Spleen (tissue), 11 donors: Measurements from ENCODE around the gene MAEA. TPM values are rescaled to one million over a fixed set of nuclear protein-coding genes. Genes with fewer than 3 reads are reported as not detected.
A peak's percentile ranks its signal among the peaks of the same experiment; 100 is the strongest.

ENCODE experiments used
- DNase-seq: peaks from one replicate; pipeline ENCODE4 v3.0.0-alpha.2; 2020
- H3K27ac ChIP-seq, 8 donors: fragments of 200-600 bp; sonication (generic) in 7 of 8; 1 replicate in 4 of 8; 2 replicates in 4 of 8; pipeline versions ENCODE4 v1.5.0 to v1.8.0; 2016 to 2021; ENCODE audit warnings: inconsistent platforms in 4 of 8, mild to moderate bottlenecking in 4 of 8, moderate library complexity in 1 of 8
- H3K27me3 ChIP-seq, 7 donors: fragments of 200-600 bp; sonication (generic) in 6 of 7; replicated peaks in 1 of 7; 1 replicate in 4 of 7; 2 replicates in 3 of 7; pipeline versions ENCODE4 v1.5.0 to v1.8.0; 2016 to 2021; ENCODE audit warnings: inconsistent platforms in 3 of 7, mild to moderate bottlenecking in 1 of 7
- H3K36me3 ChIP-seq, 6 donors: fragments of 200-600 bp; sonication (generic) in 5 of 6; 1 replicate in 4 of 6; 2 replicates in 2 of 6; pipeline versions ENCODE4 v1.5.0 to v1.8.0; 2016 to 2021; ENCODE audit warnings: inconsistent platforms in 2 of 6
- H3K4me1 ChIP-seq, 6 donors: fragments of 200-600 bp; sonication (generic) in 5 of 6; 1 replicate in 3 of 6; 2 replicates in 3 of 6; pipeline versions ENCODE4 v1.5.0 to v1.8.0; 2016 to 2021; ENCODE audit warnings: inconsistent platforms in 3 of 6
- H3K4me3 ChIP-seq, 8 donors: fragments of 200-600 bp; sonication (generic) in 7 of 8; 1 replicate in 4 of 8; 2 replicates in 4 of 8; pipeline versions ENCODE4 v1.5.0 to v1.8.0; 2016 to 2021; ENCODE audit warnings: inconsistent platforms in 4 of 8, mild to moderate bottlenecking in 4 of 8, moderate library complexity in 2 of 8
- H3K9me3 ChIP-seq, 8 donors: fragments of 200-600 bp; sonication (generic) in 7 of 8; 1 replicate in 4 of 8; 2 replicates in 4 of 8; pipeline versions ENCODE4 v1.5.0 to v1.8.0; 2016 to 2021; ENCODE audit warnings: inconsistent platforms in 4 of 8
- CTCF ChIP-seq, 11 experiments: fragments of 200-600 bp in 7 of 11; fragments of 450-650 bp in 4 of 11; sonication (generic) in 4 of 11; IDR thresholded peaks in 8 of 11; conservative IDR thresholded peaks in 3 of 11; 1 replicate in 7 of 11; 2 replicates in 4 of 11; pipeline versions ENCODE4 v1.4.0 to v1.8.0; 2016 to 2021; ENCODE audit warnings: antibody characterized with exemption in 11 of 11, inconsistent platforms in 4 of 11, mild to moderate bottlenecking in 1 of 11
- POLR2A ChIP-seq, 3 donors: fragments of 450-650 bp; IDR thresholded peaks; one replicate each; pipeline ENCODE4 v1.5.1; 2017; ENCODE audit warnings: antibody characterized with exemption in 3 of 3, mild to moderate bottlenecking in 1 of 3
- POLR2AphosphoS5 ChIP-seq, 3 donors: sonication (generic); formaldehyde crosslinking; IDR thresholded peaks; one replicate each; pipeline ENCODE4 v1.5.1; 2017; ENCODE audit warnings: antibody characterized with exemption in 3 of 3
- WGBS, 5 donors: extraction: QIAGEN DNeasy Blood & Tissue Kit in 3 of 5; methylation state at CpG; one replicate each; pipeline versions ENCODE4 v1.1.5 to v1.1.7; 2013 to 2018; 5-methylcytosine and 5-hydroxymethylcytosine counted together
- intact Hi-C: fragments of 100-400 bp; cut with DNase I; formaldehyde crosslinking; loops from one replicate; pipeline ENCODE4 v1.15.0; 2023; ENCODE audit warnings: low total_unique reads
- polyA plus RNA-seq, 3 donors: library from polyadenylated mRNA; stranded (reverse); fragments of 200-250 nt; gene quantifications; one replicate each; pipeline ENCODE4 v1.2.1, GENCODE V29; 2013
- total RNA-seq, 7 donors: library from RNA; depleted of rRNA in 3 of 7; stranded (reverse); fragments of >200 nt in 3 of 7; fragmentation: NEBNext Ultra II Directional in 4 of 7; extraction: Animal tissue kit (Norgen Biotek cat#: 25700) in 4 of 7; gene quantifications; one replicate each; pipeline versions ENCODE4 v1.1.0 to v1.2.1, GENCODE V29; 2016 to 2021
- donor health status: healthy with polysubstance abuse.
- donor health status: DM: no; HTN: no; CAD: no; lungs with moderate emphysema.
- donor health status: DM: no; HTN: no; CAD: no.
- donor health status: Bipolar disorder and iron deficiency.
- donor health status: healthy.
- donor health status: DM: no; HTN: no; CAD: no.
- donor health status: DM: yes; HTN: yes; CAD: no.

The MAEA gene
- total and polyA plus RNA-seq, 10 donors = 46.6 to 112 (median 80.1) TPM

- peaks cover 0 to 96% (median 42%) of the 10 kb centered on the region in 6 donors for H3K36me3 ChIP-seq
- WGBS, 5 donors = 90 to 95% (median 92%) methylated on average over 11 to 19 of the region's 19 CpGs
- TF ChIP-seq CTCF (IDR thresholded peaks at IDR 0.05 in 8 of 11, conservative IDR thresholded peaks at IDR 0.05 in 3 of 11) (no peak), POLR2AphosphoS5 (IDR thresholded peaks at IDR 0.05) (peak in 1 of 3 donors; percentile 16)
- intact Hi-C loops = no loop called here
- H3K27me3 ChIP-seq = no peaks in the 10 kb centered on the region
- DNase-seq = peak; percentile 57
- H3K27ac ChIP-seq = no peak overlapping the region
- H3K9me3 ChIP-seq = no peaks in the 10 kb centered on the region
- H3K4me1 ChIP-seq = no peaks in the 10 kb centered on the region
- H3K4me3 ChIP-seq = no peak overlapping the region
These were observed 88.0 kb downstream of the MAEA start for GRCh38 chr4:1377606-1378261.

- peaks cover 0 to 96% (median 40%) of the 10 kb centered on the region in 6 donors for H3K36me3 ChIP-seq
- no peak overlapping the region for H3K27ac ChIP-seq
- peak; percentile 74 for DNase-seq
These were observed 89.0 kb downstream of the MAEA start for GRCh38 chr4:1378559-1379231.

GRCh38 chr4:1379351-1379781 is 89.7 kb downstream of the MAEA start:
- intact Hi-C loops = no loop called here
- H3K4me1 ChIP-seq = no peaks in the 10 kb centered on the region
- peaks cover 0 to 96% (median 40%) of the 10 kb centered on the region in 6 donors for H3K36me3 ChIP-seq
- DNase-seq = peak; percentile 63
- no peaks in the 10 kb centered on the region for H3K27me3 ChIP-seq
- TF ChIP-seq POLR2A (IDR thresholded peaks at IDR 0.05) (no peak), CTCF (IDR thresholded peaks at IDR 0.05 in 8 of 11, conservative IDR thresholded peaks at IDR 0.05 in 3 of 11) (no peak), POLR2AphosphoS5 (IDR thresholded peaks at IDR 0.05) (no peak)
- 83 to 98% (median 87%) methylated on average over 5 to 27 of the region's 27 CpGs for WGBS, 5 donors
- no peak overlapping the region for H3K4me3 ChIP-seq
- no peak overlapping the region for H3K27ac ChIP-seq
- no peaks in the 10 kb centered on the region for H3K9me3 ChIP-seq

More at GRCh38 chr4:1378559-1379231, 89.0 kb downstream of the MAEA start:
- Histone ChIP-seq H3K4me3 (no peak overlapping the region), H3K9me3 (no peaks in the 10 kb centered on the region), H3K4me1 (no peaks in the 10 kb centered on the region), H3K27me3 (no peaks in the 10 kb centered on the region)
- intact Hi-C loops = no loop called here
- 89 to 92% (median 89%) methylated on average over 16 to 30 of the region's 30 CpGs for WGBS, 5 donors
- TF ChIP-seq POLR2A (IDR thresholded peaks at IDR 0.05) (no peak), POLR2AphosphoS5 (IDR thresholded peaks at IDR 0.05) (no peak), CTCF (IDR thresholded peaks at IDR 0.05 in 8 of 11, conservative IDR thresholded peaks at IDR 0.05 in 3 of 11) (no peak)

- 86 to 96% (median 93%) methylated on average over 11 to 25 of the region's 31 CpGs for WGBS, 5 donors
- Histone ChIP-seq H3K4me3 (no peak overlapping the region), H3K27ac (no peak overlapping the region), H3K4me1 (no peaks in the 10 kb centered on the region), H3K9me3 (no peaks in the 10 kb centered on the region), H3K36me3 (peaks cover 0 to 96% (median 41%) of the 10 kb centered on the region in 6 donors), H3K27me3 (no peaks in the 10 kb centered on the region)
- DNase-seq = peak; percentile 61
- TF ChIP-seq POLR2AphosphoS5 (IDR thresholded peaks at IDR 0.05) = no peak
- TF ChIP-seq CTCF (IDR thresholded peaks at IDR 0.05 in 8 of 11, conservative IDR thresholded peaks at IDR 0.05 in 3 of 11) = no peak
- no peak for TF ChIP-seq POLR2A (IDR thresholded peaks at IDR 0.05)
- intact Hi-C loops = no loop called here
These were observed 90.2 kb downstream of the MAEA start for GRCh38 chr4:1379801-1380331.
